BJ (cell line): ENCODE measurements around the gene FOXD4L1. TPM values are rescaled to one million over a fixed set of nuclear protein-coding genes. Genes with fewer than 3 reads are reported as not detected.
"Not testable (repeated sequence)": the region's sequence is repeated elsewhere in the genome, so short reads cannot be mapped to it uniquely, and the experiment has no call there.

Source experiments
- CTCF ChIA-PET: fragments of 350-600 bp; formaldehyde crosslinking; extraction: SDS; loops from one replicate; lab custom pipeline; 2021; ENCODE audit warnings: antibody characterized with exemption, inconsistent platforms; lab: Yijun Ruan, JAX
- POLR2A ChIA-PET: fragments of 300-600 bp; sonication (Branson Sonifier 250); formaldehyde crosslinking; extraction: SDS; loops from one replicate; lab custom pipeline; 2021; ENCODE audit warnings: antibody characterized with exemption; lab: Charles Lee
- DNase-seq: peaks from one replicate; pipeline ENCODE4 v3.0.0-alpha.2; 2011; ENCODE audit warnings: low read depth
- H3K27me3 ChIP-seq: 2 replicates; pipeline ENCODE4 v1.6.0; 2011; ENCODE audit warnings: low read length; ENCODE audit not compliant: control insufficient read depth, insufficient read depth
- H3K36me3 ChIP-seq: 2 replicates; pipeline ENCODE4 v1.5.1; 2011; ENCODE audit warnings: low read length; ENCODE audit not compliant: control insufficient read depth, insufficient read depth
- H3K4me3 ChIP-seq: 2 replicates; pipeline ENCODE4 v1.5.1; 2011; ENCODE audit warnings: low read depth, mild to moderate bottlenecking, control low read depth, low read length
- polyA plus RNA-seq: library from polyadenylated mRNA; depleted of rRNA; stranded (reverse); fragments of >200 nt; gene quantifications from 2 replicates; pipeline ENCODE4 v1.2.3, GENCODE V29; 2011; rRNA removed

Gene FOXD4L1
- polyA plus RNA-seq, 1 experiment: 0.02 TPM

- H3K36me3 ChIP-seq, H3K4me3 ChIP-seq, POLR2A ChIA-PET, CTCF ChIA-PET, H3K27me3 ChIP-seq, DNase-seq: not testable (repeated sequence)
These were observed 34.5 kb downstream of the FOXD4L1 start for GRCh38 chr2:113532991-113533390.

GRCh38 chr2:113536573-113536972 is 38.1 kb downstream of the FOXD4L1 start:
- H3K27me3 ChIP-seq, POLR2A ChIA-PET, H3K36me3 ChIP-seq, DNase-seq, CTCF ChIA-PET, H3K4me3 ChIP-seq: not testable (repeated sequence)

DNA sequence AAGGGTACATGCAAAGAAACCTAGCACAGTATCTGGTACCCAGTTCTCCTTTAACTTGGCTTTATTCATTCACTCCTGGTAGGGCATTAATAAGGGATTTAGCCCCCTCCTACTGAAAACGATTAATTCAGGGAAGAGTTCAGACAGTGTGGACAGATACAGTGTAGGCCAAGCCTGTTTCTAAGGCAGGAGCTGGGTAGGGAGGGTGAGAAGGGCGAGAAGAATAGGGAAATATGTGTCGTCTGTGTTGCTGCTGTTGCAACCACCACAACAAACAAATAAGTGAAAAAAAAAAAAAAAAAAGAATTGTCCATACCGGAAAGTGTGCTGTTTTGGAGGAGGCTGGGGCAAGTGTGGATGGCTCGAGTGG is 42.4 kb downstream of the FOXD4L1 start:
- POLR2A ChIA-PET, H3K4me3 ChIP-seq, H3K36me3 ChIP-seq, CTCF ChIA-PET, H3K27me3 ChIP-seq, DNase-seq: not testable (repeated sequence)

GRCh38 chr2:113541204-113541975 is 42.9 kb downstream of the FOXD4L1 start:
- DNase-seq, POLR2A ChIA-PET, CTCF ChIA-PET, H3K27me3 ChIP-seq, H3K36me3 ChIP-seq: not testable (repeated sequence)
- peak overlapping the region; percentile 55 for H3K4me3 ChIP-seq

DNA sequence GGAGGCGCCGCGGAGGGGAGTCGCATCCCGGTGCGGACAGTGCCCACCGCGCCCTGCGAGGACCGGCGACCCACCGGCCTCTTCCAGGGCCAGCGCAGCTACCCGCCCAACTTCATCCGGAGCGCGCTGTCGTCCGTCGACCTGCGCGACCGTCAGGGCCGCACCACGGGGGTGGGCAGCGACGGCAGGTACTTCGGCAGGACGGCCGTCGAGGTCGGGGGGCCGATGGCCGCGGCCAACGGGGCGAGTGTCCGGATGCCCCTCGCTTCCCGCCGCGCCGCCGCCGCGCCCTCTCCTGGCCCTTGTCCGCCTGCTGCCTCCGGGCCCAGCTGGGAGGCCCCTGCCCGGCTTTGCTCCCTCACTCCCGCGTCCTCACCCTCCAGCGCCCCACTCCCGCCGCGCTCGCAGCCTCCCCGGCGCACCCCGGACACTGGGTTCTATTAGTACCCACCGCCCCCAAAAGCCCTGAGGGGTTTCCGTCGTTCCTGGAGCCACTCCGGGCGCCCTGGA is 43.6 kb downstream of the FOXD4L1 start:
- H3K36me3 ChIP-seq, H3K27me3 ChIP-seq, CTCF ChIA-PET, DNase-seq, POLR2A ChIA-PET: not testable (repeated sequence)
- H3K4me3 ChIP-seq: peak overlapping the region; percentile 55

DNA sequence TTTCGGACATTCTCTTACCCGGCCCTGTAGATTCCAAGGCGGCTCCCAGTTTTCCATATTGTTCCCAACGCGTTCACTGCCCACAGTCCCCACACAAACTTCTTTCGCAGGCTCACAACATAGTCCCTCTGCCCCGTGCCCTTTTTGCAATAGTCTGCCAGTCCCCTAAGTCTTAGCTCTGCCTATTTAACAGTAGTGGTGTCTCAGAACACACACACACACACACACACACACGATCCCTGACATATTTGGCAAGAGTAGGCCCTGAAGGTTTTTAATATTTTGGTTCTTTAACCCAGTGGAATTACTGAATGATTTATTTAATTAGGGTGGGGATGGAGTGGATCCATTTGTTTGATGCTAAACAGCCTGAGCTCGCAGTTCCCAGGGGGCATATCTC is 44.1 kb downstream of the FOXD4L1 start:
- CTCF ChIA-PET: not testable (repeated sequence)

More for the DNA sequence above, 44.1 kb downstream of the FOXD4L1 start:
- DNase-seq, H3K36me3 ChIP-seq, POLR2A ChIA-PET, H3K27me3 ChIP-seq, H3K4me3 ChIP-seq: not testable (repeated sequence)

Other genes starting within 250 kb of the FOXD4L1 start
- 1.1 and 1.6 TPM in 2 replicates for gene PAX8, start 219.7 kb upstream of the FOXD4L1 start, polyA plus RNA-seq
- gene ZNG1B, start 61.0 kb upstream of the FOXD4L1 start, polyA plus RNA-seq: 7.0 and 18.4 TPM in 2 replicates
- 10.7 and 13.8 TPM in 2 replicates for gene RABL2A, start 128.6 kb downstream of the FOXD4L1 start, polyA plus RNA-seq